Duodenal mucosa (tissue), 2 donors: ENCODE measurements around the gene CPNE9.
A peak's percentile ranks its signal among the peaks of the same experiment; 100 is the strongest.

ENCODE experiments used
- H3K27ac ChIP-seq: one replicate; pipeline ENCODE4 v1.7.0; 2013; ENCODE audit warnings: low read depth, low read length
- H3K27me3 ChIP-seq, 2 donors: one replicate each; pipeline ENCODE4 v1.7.0; 2013; ENCODE audit warnings: low read length in 2 of 2, control low read depth in 1 of 2; ENCODE audit not compliant: insufficient read depth in 2 of 2, control insufficient read depth in 1 of 2
- H3K36me3 ChIP-seq, 2 donors: one replicate each; pipeline ENCODE4 v1.7.0; 2013; ENCODE audit warnings: low read length in 2 of 2, control low read depth in 1 of 2; ENCODE audit not compliant: insufficient read depth in 2 of 2, control insufficient read depth in 1 of 2
- H3K4me1 ChIP-seq, 2 donors: one replicate each; pipeline ENCODE4 v1.7.0; 2013; ENCODE audit warnings: low read length in 2 of 2, control low read depth in 1 of 2; ENCODE audit not compliant: insufficient read depth in 2 of 2, control insufficient read depth in 1 of 2
- H3K4me3 ChIP-seq, 2 donors: one replicate each; pipeline ENCODE4 v1.7.0; 2013; ENCODE audit warnings: low read length in 2 of 2, low read depth in 1 of 2
- H3K9ac ChIP-seq, 2 donors: one replicate each; pipeline ENCODE4 v1.7.0; 2013; ENCODE audit warnings: low read length in 2 of 2, low read depth in 1 of 2
- H3K9me3 ChIP-seq, 2 donors: one replicate each; pipeline ENCODE4 v1.7.0; 2013; ENCODE audit warnings: low read length in 2 of 2, control low read depth in 1 of 2; ENCODE audit not compliant: control insufficient read depth in 1 of 2

CPNE9 gene

DNA sequence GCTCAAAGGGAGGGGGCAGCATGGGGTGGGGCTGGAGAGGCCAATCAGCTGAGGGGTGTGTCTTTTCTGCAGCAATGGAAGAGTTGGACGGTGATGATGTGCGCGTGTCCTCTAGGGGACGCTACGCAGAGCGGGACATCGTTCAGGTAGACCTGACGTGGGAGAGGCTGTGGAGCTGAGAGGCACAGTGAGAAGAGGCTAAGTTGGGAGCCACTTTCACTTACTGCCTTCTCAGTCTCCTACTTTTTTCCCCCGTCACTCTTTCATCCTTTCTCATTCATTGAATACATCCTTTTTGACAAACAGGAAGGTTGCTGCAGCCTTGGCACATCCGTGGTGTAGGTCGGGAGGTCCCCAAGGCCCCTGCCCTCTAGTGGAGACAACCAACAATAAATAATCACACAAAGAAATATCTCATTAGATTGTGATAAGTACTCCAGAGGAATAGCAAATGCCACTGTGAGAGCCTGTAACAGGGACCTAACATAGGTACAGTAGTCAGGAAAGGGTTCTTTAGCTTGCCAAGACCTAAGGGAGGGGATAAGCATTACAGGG is 23.5 kb downstream of the CPNE9 start:
- Histone ChIP-seq H3K9me3 (no peaks in the 10 kb centered on the region), H3K27ac (no peak overlapping the region), H3K36me3 (no peaks in the 10 kb centered on the region), H3K27me3 (no peaks in the 10 kb centered on the region), H3K4me3 (peak overlapping the region in 1 of 2 donors; percentile 40), H3K9ac (no peak overlapping the region), H3K4me1 (peaks cover under 1 to 4% of the 10 kb centered on the region in 2 donors)

DNA sequence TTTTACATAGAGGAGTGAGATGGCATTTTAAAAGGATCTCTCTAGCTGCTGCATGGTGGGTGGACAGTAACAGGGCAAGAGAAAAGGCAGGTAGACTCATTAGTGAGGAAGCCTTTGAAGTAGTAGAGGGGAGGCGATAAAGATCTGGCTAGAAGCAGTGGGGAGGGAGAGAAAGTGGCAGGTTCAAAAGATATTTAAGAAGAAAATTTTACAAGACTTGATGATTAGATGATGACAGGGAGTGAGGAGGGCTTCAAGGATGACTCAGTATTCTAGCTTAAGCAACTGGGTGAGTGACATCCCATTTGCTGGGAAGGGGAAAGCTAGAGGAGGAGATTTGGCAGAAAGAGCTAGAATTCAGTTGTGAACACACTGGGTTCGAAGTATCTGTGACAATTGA is 24.1 kb downstream of the CPNE9 start:
- Histone ChIP-seq H3K36me3 (no peaks in the 10 kb centered on the region), H3K4me1 (peaks cover 7 to 8% of the 10 kb centered on the region in 2 donors), H3K27ac (no peak overlapping the region), H3K9ac (no peak overlapping the region), H3K9me3 (no peaks in the 10 kb centered on the region), H3K27me3 (no peaks in the 10 kb centered on the region), H3K4me3 (no peak overlapping the region)

- no peak overlapping the region for H3K27ac ChIP-seq
- H3K27me3 ChIP-seq, result no peaks in the 10 kb centered on the region
- peaks cover 4 to 6% of the 10 kb centered on the region in 2 donors for H3K36me3 ChIP-seq
- H3K9me3 ChIP-seq, result no peaks in the 10 kb centered on the region
- H3K9ac ChIP-seq, result no peak overlapping the region
- peaks cover 19 to 20% of the 10 kb centered on the region in 2 donors for H3K4me1 ChIP-seq
- no peak overlapping the region for H3K4me3 ChIP-seq
Measured at GRCh38 chr3:9729419-9729818, 25.8 kb downstream of the CPNE9 start.

- Histone ChIP-seq H3K4me1 (peaks cover 19 to 20% of the 10 kb centered on the region in 2 donors), H3K27ac (peak overlapping the region; percentile 63), H3K27me3 (no peaks in the 10 kb centered on the region), H3K4me3 (peak overlapping the region; percentile 44 to 80), H3K9ac (peak overlapping the region in 1 of 2 donors; percentile 80), H3K36me3 (peaks cover 7 to 19% of the 10 kb centered on the region in 2 donors), H3K9me3 (no peaks in the 10 kb centered on the region)
Measured at GRCh38 chr3:9730657-9731205, 27.1 kb downstream of the CPNE9 start.

DNA sequence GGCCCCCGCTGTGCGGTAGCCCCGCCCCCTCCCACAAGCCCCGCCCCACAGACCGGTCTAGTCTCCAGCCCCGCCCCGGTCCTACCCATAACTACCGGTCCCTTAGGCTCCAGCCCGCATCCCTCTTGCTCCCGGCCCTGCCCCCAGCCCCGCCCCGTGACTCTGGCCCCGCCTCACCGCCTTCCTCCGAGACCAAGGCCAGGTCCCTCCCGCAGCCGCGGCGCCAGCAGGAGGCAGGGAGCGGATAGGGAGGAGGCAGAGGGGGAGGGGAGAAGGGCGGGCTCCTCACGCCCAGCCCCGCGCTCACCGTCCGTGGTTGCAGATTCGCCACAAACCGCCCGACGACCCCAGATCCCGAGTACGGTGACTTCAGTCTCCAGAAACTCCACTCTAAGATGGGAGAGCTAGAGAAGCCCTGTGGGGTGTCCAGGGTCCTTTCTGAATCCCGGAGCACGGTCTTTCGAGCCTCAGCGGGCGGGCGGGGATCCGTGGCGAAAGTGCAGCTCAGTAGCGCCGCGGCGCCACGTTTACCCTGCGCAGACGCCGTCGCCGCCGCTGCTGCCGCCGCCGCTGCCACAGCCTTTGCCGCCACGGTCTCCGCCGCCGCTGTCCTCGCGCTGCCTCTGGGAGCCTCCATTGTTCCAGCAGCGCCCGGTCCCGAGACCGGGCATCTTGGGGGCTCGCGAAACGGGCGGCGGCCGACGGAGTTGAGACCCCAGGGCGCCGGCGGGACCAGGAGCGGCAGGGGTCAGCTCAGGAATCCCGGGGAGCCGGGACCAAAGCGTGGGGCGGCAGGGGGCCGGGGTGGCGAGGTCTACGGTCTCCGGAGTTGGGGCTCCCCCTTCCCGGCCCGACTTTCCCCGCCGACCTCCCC is 27.8 kb downstream of the CPNE9 start, which contains the start of gene BRPF1:
Gene BRPF1 (plus strand): TSS at position 530 of the 874 bp plus-strand sequence. CDS start 2,406 bp downstream, outside the sequence.
- H3K4me1 ChIP-seq, result peaks cover 19 to 20% of the 10 kb centered on the region in 2 donors
- H3K9me3 ChIP-seq, result no peaks in the 10 kb centered on the region
- H3K9ac ChIP-seq, result peak within 1 kb of the TSS; percentile 79 to 80
- no peaks in the 10 kb centered on the region for H3K27me3 ChIP-seq
- peak within 1 kb of the TSS; percentile 80 to 92 for H3K4me3 ChIP-seq
- peaks cover 7 to 23% of the 10 kb centered on the region in 2 donors for H3K36me3 ChIP-seq
- H3K27ac ChIP-seq, result peak within 1 kb of the TSS; percentile 94

DNA sequence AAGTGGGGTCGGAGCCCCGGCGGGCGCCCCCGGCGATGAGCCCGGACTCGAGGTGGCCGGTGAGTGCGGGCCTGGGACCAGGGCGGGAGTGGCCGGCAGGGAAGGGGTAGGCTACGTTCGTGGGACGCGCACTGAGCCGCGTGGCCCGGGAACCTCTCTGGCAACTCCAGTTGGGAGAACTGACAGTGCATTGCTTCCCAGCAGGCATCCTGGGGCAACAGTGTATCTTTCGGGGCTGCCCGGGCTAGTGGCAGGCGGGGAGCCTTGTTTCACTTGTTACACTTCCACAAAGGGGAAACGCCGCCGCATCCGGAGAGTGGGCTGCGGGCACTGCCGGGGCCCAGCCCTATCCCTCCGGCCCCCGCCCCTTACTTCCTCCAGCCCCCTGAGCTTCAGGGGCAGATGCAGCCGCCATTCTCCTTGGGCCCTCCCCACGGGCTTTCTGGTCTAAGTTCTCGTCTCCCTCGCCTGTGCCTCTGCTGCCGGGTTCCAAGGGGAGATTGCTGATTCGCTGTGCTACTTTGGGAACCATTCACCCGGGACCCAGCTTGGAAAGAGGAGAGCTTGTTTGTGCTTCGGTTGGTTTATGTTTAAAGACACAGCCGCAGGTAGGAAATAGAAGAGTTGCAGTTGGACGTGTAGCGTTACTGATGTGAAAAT is 28.6 kb downstream of the CPNE9 start:
- Histone ChIP-seq H3K4me1 (peaks cover 19 to 20% of the 10 kb centered on the region in 2 donors), H3K4me3 (peak overlapping the region; percentile 80 to 92), H3K27ac (no peak overlapping the region), H3K9ac (peak overlapping the region; percentile 79 to 80), H3K9me3 (no peaks in the 10 kb centered on the region), H3K36me3 (peaks cover 9 to 31% of the 10 kb centered on the region in 2 donors), H3K27me3 (no peaks in the 10 kb centered on the region)

DNA sequence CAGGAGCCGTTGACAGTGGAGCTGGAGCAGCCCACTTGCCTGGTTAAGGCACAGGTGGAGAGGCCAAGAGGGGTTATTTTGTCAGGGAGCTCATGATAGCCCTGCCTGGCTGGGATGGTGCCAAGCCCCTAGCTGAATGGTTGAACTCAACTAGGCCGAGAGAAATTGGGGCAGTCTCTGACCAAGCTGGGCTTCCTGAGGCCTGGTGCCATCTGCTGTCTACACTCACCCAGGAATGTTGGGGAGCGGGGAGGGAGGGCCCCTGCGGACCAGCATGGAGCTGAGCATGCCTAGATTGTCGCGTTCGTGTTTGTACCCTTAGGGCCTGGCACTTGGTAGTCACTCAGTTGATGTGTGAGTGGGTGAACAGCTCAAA is 29.1 kb downstream of the CPNE9 start:
- H3K27ac ChIP-seq, result no peak overlapping the region
- peak overlapping the region; percentile 79 to 80 for H3K9ac ChIP-seq
- no peaks in the 10 kb centered on the region for H3K9me3 ChIP-seq
- peak overlapping the region; percentile 80 to 92 for H3K4me3 ChIP-seq
- peaks cover 19 to 20% of the 10 kb centered on the region in 2 donors for H3K4me1 ChIP-seq
- no peaks in the 10 kb centered on the region for H3K27me3 ChIP-seq
- H3K36me3 ChIP-seq, result peaks cover 13 to 36% of the 10 kb centered on the region in 2 donors

- Histone ChIP-seq H3K9ac (no peak overlapping the region), H3K36me3 (peaks cover 49 to 76% of the 10 kb centered on the region in 2 donors), H3K9me3 (no peaks in the 10 kb centered on the region), H3K4me1 (peaks cover 15 to 20% of the 10 kb centered on the region in 2 donors), H3K27me3 (no peaks in the 10 kb centered on the region), H3K27ac (no peak overlapping the region), H3K4me3 (no peak overlapping the region)
Measured at GRCh38 chr3:9736831-9737230, 33.2 kb downstream of the CPNE9 start.

GRCh38 chr3:9739181-9739580 is 35.5 kb downstream of the CPNE9 start:
- no peak overlapping the region for H3K27ac ChIP-seq
- H3K9me3 ChIP-seq, result no peaks in the 10 kb centered on the region
- H3K36me3 ChIP-seq, result peaks cover 71 to 96% of the 10 kb centered on the region in 2 donors
- no peaks in the 10 kb centered on the region for H3K4me1 ChIP-seq
- no peak overlapping the region for H3K4me3 ChIP-seq
- no peaks in the 10 kb centered on the region for H3K27me3 ChIP-seq
- no peak overlapping the region for H3K9ac ChIP-seq
